ENCODE results near the gene TBC1D9. TPM values are rescaled to one million over a fixed set of nuclear protein-coding genes. Genes with fewer than 3 reads are reported as not detected.

The TBC1D9 gene
- total RNA-seq, 1 experiment from 2014 or later, result 21.7 TPM

DNA sequence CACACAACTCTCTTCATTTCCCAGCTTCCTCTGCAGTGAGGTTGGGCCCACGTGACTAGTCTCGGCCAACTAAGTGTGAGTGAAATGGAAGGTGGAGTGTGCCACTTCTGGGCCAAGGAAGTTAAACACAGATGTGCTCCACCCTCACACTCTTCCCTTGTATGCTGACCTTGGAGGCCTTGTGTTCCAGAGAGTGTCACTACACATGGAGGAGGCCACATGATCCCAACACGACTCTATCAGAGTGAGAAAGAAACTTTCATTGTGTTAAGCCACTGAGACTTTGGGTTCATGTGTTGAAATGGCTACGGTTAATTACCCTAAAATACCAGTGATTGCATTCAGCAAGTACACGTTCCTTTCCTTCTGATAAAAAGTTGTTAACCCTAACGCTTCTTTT is 55.1 kb downstream of the TBC1D9 start:
- Histone ChIP-seq H3K27ac (ENCODE audit: low read length) (no peak overlapping the region), H3K36me3 (ENCODE audit: control insufficient read depth, insufficient read depth, low read length) (no peaks in the 10 kb centered on the region), H3K9me3 (ENCODE audit: control insufficient read depth, insufficient read depth, low read depth, low read length) (no peaks in the 10 kb centered on the region), H3K4me3 (ENCODE audit: low read depth in 2 of 2, low read length in 2 of 2) (no peak overlapping the region), H3K4me1 (ENCODE audit: control insufficient read depth, insufficient read depth, low read length) (peaks cover 2% of the 10 kb centered on the region; the same call in 1 of the 2 replicates), H3K27me3 (ENCODE audit: control insufficient read depth, insufficient read depth, low read length) (no peaks in the 10 kb centered on the region)
- BruUV-seq (replicated peaks), result no TSS peak
- POLR2A ChIA-PET, result no interaction called here
- no peak for TF ChIP-seq POLR2AphosphoS5 (IDR thresholded peaks at IDR 0.05; ENCODE audit: low read depth, low read length)
- TF ChIP-seq, protein P1, sequence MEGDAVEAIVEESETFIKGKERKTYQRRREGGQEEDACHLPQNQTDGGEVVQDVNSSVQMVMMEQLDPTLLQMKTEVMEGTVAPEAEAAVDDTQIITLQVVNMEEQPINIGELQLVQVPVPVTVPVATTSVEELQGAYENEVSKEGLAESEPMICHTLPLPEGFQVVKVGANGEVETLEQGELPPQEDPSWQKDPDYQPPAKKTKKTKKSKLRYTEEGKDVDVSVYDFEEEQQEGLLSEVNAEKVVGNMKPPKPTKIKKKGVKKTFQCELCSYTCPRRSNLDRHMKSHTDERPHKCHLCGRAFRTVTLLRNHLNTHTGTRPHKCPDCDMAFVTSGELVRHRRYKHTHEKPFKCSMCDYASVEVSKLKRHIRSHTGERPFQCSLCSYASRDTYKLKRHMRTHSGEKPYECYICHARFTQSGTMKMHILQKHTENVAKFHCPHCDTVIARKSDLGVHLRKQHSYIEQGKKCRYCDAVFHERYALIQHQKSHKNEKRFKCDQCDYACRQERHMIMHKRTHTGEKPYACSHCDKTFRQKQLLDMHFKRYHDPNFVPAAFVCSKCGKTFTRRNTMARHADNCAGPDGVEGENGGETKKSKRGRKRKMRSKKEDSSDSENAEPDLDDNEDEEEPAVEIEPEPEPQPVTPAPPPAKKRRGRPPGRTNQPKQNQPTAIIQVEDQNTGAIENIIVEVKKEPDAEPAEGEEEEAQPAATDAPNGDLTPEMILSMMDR (IDR thresholded peaks at IDR 0.05), result no peak
- CTCF ChIA-PET, result no interaction called here
- in situ Hi-C loops (cut with HindIII; ENCODE audit: low pct_unique_long_range_greater_than_20kb, low sequenced_read_pairs) (no loop called here), intact Hi-C loops (cut with micrococcal nuclease; ENCODE audit: unreplicated experiment) (no loop called here)
- DNase-seq (ENCODE audit: low read depth, low spot score) (no peak), ATAC-seq (no peak)

DNA sequence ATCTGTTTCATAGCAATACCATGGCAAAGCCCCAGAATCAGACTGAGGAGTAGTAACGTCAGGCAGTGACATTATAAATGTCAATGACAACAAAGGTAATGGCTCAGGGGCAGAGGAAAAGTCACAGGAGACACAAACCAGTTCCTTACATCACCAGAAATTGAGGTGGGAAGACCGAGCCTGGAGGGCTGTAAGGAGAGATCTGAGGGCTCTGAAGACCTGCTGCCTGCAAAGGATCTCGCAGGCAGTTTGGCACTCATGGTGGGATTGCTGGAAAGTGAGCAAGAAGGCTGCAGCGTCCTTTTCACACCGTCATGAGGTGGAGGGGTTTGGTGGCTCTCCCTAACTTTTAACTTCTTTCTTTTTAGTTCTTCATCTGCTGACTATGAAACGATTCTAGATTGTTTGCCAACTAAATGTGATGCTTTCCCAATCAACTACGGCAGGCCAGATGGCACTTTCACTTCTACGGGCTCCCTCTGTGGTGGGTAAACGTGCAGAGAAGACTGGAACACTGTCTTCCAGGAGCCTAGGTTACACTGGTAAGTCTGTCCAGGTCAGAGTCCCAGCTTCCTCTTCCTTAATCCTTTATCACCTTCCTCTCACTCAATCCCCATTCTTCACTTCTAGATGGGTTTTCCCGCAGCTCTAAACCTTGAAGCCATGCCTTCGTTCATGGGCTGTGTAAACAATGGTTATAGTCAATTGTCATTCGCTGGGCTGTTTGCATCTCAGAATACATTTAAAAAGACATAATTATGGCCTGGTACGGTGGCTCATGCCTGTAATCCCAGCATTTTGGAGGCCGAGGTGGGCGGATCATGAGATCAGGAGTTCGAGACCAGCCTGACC is 58.2 kb downstream of the TBC1D9 start:
- no peak for ATAC-seq
- H3K9me3 ChIP-seq (ENCODE audit: control insufficient read depth, insufficient read depth, low read depth, low read length), result no peaks in the 10 kb centered on the region
- H3K27ac ChIP-seq (ENCODE audit: low read length), result no peak overlapping the region
- no peaks in the 10 kb centered on the region for H3K27me3 ChIP-seq (ENCODE audit: control insufficient read depth, insufficient read depth, low read length)
- POLR2A ChIA-PET, result no interaction called here
- CTCF ChIA-PET, result no interaction called here
- TF ChIP-seq, protein P2, sequence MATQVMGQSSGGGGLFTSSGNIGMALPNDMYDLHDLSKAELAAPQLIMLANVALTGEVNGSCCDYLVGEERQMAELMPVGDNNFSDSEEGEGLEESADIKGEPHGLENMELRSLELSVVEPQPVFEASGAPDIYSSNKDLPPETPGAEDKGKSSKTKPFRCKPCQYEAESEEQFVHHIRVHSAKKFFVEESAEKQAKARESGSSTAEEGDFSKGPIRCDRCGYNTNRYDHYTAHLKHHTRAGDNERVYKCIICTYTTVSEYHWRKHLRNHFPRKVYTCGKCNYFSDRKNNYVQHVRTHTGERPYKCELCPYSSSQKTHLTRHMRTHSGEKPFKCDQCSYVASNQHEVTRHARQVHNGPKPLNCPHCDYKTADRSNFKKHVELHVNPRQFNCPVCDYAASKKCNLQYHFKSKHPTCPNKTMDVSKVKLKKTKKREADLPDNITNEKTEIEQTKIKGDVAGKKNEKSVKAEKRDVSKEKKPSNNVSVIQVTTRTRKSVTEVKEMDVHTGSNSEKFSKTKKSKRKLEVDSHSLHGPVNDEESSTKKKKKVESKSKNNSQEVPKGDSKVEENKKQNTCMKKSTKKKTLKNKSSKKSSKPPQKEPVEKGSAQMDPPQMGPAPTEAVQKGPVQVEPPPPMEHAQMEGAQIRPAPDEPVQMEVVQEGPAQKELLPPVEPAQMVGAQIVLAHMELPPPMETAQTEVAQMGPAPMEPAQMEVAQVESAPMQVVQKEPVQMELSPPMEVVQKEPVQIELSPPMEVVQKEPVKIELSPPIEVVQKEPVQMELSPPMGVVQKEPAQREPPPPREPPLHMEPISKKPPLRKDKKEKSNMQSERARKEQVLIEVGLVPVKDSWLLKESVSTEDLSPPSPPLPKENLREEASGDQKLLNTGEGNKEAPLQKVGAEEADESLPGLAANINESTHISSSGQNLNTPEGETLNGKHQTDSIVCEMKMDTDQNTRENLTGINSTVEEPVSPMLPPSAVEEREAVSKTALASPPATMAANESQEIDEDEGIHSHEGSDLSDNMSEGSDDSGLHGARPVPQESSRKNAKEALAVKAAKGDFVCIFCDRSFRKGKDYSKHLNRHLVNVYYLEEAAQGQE (IDR thresholded peaks at IDR 0.05; ENCODE audit: insufficient read depth in 1 of 2, low read depth in 2 of 2, low read length in 1 of 2), result no peak
- no peak for TF ChIP-seq SIN3A (IDR thresholded peaks at IDR 0.05; ENCODE audit: borderline replicate concordance, insufficient read depth, low read depth, low read length)
- TF ChIP-seq, protein P1 (IDR thresholded peaks at IDR 0.05), result no peak
- no peak for TF ChIP-seq POLR2AphosphoS5 (IDR thresholded peaks at IDR 0.05; ENCODE audit: low read depth, low read length)
- no peak for TF ChIP-seq TCF7L2 (IDR thresholded peaks at IDR 0.05; ENCODE audit: low read depth, low read length)
- DNase-seq (ENCODE audit: low read depth, low spot score), result no peak
- intact Hi-C loops (cut with micrococcal nuclease; ENCODE audit: unreplicated experiment), result no loop called here
- no peaks in the 10 kb centered on the region for H3K4me1 ChIP-seq (ENCODE audit: control insufficient read depth, insufficient read depth, low read length)
- no peaks in the 10 kb centered on the region for H3K36me3 ChIP-seq (ENCODE audit: control insufficient read depth, insufficient read depth, low read length)
- no TSS peak for BruUV-seq (replicated peaks)
- in situ Hi-C loops (cut with HindIII; ENCODE audit: low pct_unique_long_range_greater_than_20kb, low sequenced_read_pairs), result no loop called here
- no peak overlapping the region for H3K4me3 ChIP-seq (ENCODE audit: low read depth in 2 of 2, low read length in 2 of 2)
